DLD1 (cell line): Measurements from ENCODE around the gene MGAT5.

ENCODE experiments used
- in situ Hi-C: cut with HindIII; loops from 2 replicates; pipeline ENCODE4 v1.10.0; 2017; ENCODE audit warnings: low sequenced_read_pairs

The MGAT5 gene

GRCh38 chr2:134301099-134301927 lies 47.4 kb downstream of the MGAT5 start:
- in situ Hi-C loops = no loop called here

- in situ Hi-C loops = no loop called here
Observed at GRCh38 chr2:134301928-134302260, 48.0 kb downstream of the MGAT5 start.

- in situ Hi-C loops = no loop called here
Observed at GRCh38 chr2:134304394-134305108, 50.7 kb downstream of the MGAT5 start.

GRCh38 chr2:134305109-134305491 lies 51.2 kb downstream of the MGAT5 start:
- in situ Hi-C loops = no loop called here

- in situ Hi-C loops = no loop called here
Observed at GRCh38 chr2:134306521-134306920, 52.6 kb downstream of the MGAT5 start.

- in situ Hi-C loops = no loop called here
Observed at GRCh38 chr2:134307334-134307733, 53.5 kb downstream of the MGAT5 start.

GRCh38 chr2:134308474-134309385 lies 54.9 kb downstream of the MGAT5 start:
- in situ Hi-C loops = no loop called here

GRCh38 chr2:134310107-134311079 lies 56.5 kb downstream of the MGAT5 start:
- in situ Hi-C loops = no loop called here

GRCh38 chr2:134312482-134312881 lies 58.6 kb downstream of the MGAT5 start:
- in situ Hi-C loops = no loop called here

GRCh38 chr2:134314202-134314601 lies 60.3 kb downstream of the MGAT5 start:
- in situ Hi-C loops = no loop called here

- in situ Hi-C loops = no loop called here
Observed at GRCh38 chr2:134314681-134315368, 61.0 kb downstream of the MGAT5 start.

GRCh38 chr2:134315471-134315870 lies 61.6 kb downstream of the MGAT5 start:
- in situ Hi-C loops = no loop called here

GRCh38 chr2:134319596-134320254 lies 65.9 kb downstream of the MGAT5 start:
- in situ Hi-C loops = no loop called here

- in situ Hi-C loops = no loop called here
Observed at GRCh38 chr2:134320930-134321329, 67.1 kb downstream of the MGAT5 start.

- in situ Hi-C loops = no loop called here
Observed at GRCh38 chr2:134323777-134324176, 69.9 kb downstream of the MGAT5 start.

GRCh38 chr2:134324430-134324829 lies 70.6 kb downstream of the MGAT5 start:
- in situ Hi-C loops = no loop called here

- in situ Hi-C loops = no loop called here
Observed at GRCh38 chr2:134324947-134325346, 71.1 kb downstream of the MGAT5 start.

GRCh38 chr2:134325696-134326095 lies 71.8 kb downstream of the MGAT5 start:
- in situ Hi-C loops = no loop called here

- in situ Hi-C loops = no loop called here
Observed at GRCh38 chr2:134327367-134327766, 73.5 kb downstream of the MGAT5 start.
